B cell (primary cell): ENCODE results near the gene PYCR2. TPM values are rescaled to one million over a fixed set of nuclear protein-coding genes. Genes with fewer than 3 reads are reported as not detected.

Experiments
- ATAC-seq: fragments of 200-7000 bp; cut with Tn5 transposase; one replicate; pipeline ENCODE4 v1.10.0; 2021; ENCODE audit warnings: low read depth, mild to moderate bottlenecking, moderate number of reproducible peaks, moderate library complexity
- CTCF ChIA-PET: fragments of 350-600 bp; sonication (Branson Sonifier 250); formaldehyde crosslinking; loops from one replicate; lab custom pipeline; 2021; ENCODE audit warnings: antibody characterized with exemption, inconsistent platforms; lab: Charles Lee
- POLR2A ChIA-PET: fragments of 350-600 bp; sonication (Branson Sonifier 250); formaldehyde crosslinking; loops from one replicate; lab custom pipeline; 2021; ENCODE audit warnings: antibody characterized with exemption; lab: Charles Lee
- DNase-seq: peaks from one replicate; pipeline ENCODE4 v3.0.0; 2013
- H2AFZ ChIP-seq: 2 replicates; pipeline ENCODE4 v1.6.1; 2012; ENCODE audit warnings: mild to moderate bottlenecking, low read depth, low read length; ENCODE audit not compliant: insufficient read depth, poor library complexity, severe bottlenecking
- H3K27ac ChIP-seq, 2 donors: 1 replicate in 1 of 2; 2 replicates in 1 of 2; pipeline ENCODE4 v1.5.1; 2012 to 2013; ENCODE audit warnings: low read length in 2 of 2, mild to moderate bottlenecking in 2 of 2, moderate library complexity in 1 of 2
- H3K27me3 ChIP-seq, 4 experiments: fragments of 200-600 bp in 1 of 4; sonication (generic) in 1 of 4; replicated peaks in 1 of 4; 1 replicate in 2 of 4; 2 replicates in 2 of 4; pipeline versions ENCODE4 v1.6.1 to v1.7.0; 2013 to 2016; ENCODE audit warnings: low read length in 3 of 4, mild to moderate bottlenecking in 2 of 4, mixed read lengths in 1 of 4, moderate library complexity in 1 of 4; ENCODE audit not compliant: insufficient read depth in 4 of 4, control insufficient read depth in 3 of 4; ENCODE audit errors: control extremely low read depth in 1 of 4
- H3K36me3 ChIP-seq, 2 experiments: replicated peaks in 1 of 2; 1 replicate in 1 of 2; 2 replicates in 1 of 2; pipeline versions ENCODE4 v1.6.1 to v1.7.1; 2013; ENCODE audit warnings: low read length in 1 of 2; ENCODE audit not compliant: insufficient read depth in 2 of 2, control insufficient read depth in 1 of 2; ENCODE audit errors: control extremely low read depth in 1 of 2, extremely low read depth in 1 of 2
- H3K4me1 ChIP-seq, 2 donors: fragments of 200-600 bp in 1 of 2; sonication (generic) in 1 of 2; 1 replicate in 1 of 2; 2 replicates in 1 of 2; pipeline versions ENCODE4 v1.5.1 to v1.6.1; 2013 to 2017; ENCODE audit warnings: low read length in 2 of 2; ENCODE audit not compliant: control insufficient read depth in 2 of 2, insufficient read depth in 2 of 2
- H3K4me2 ChIP-seq: replicated peaks from 2 replicates; pipeline ENCODE3; 2012; ENCODE audit warnings: mild to moderate bottlenecking, low read depth, low read length; ENCODE audit not compliant: poor library complexity, severe bottlenecking
- H3K4me3 ChIP-seq, 5 experiments: fragments of 200-600 bp in 1 of 5; sonication (generic) in 1 of 5; 1 replicate in 3 of 5; 2 replicates in 2 of 5; pipeline versions ENCODE4 v1.5.1 to v1.7.0; 2011 to 2016; ENCODE audit warnings: low read length in 4 of 5, mild to moderate bottlenecking in 4 of 5, low read depth in 2 of 5, control low read depth in 1 of 5, moderate library complexity in 1 of 5; ENCODE audit not compliant: insufficient read depth in 1 of 5; ENCODE audit errors: control extremely low read depth in 1 of 5, extremely low read depth in 1 of 5
- H3K79me2 ChIP-seq: fragments of 200-600 bp; sonication (generic); one replicate; pipeline ENCODE4 v1.6.0; 2016; ENCODE audit warnings: low read length; ENCODE audit not compliant: control insufficient read depth, insufficient read depth
- H3K9ac ChIP-seq: fragments of 200-600 bp; sonication (generic); 2 replicates; pipeline ENCODE4 v1.6.1; 2017; ENCODE audit warnings: mild to moderate bottlenecking, low read length, moderate library complexity
- H3K9me3 ChIP-seq, 3 donors: one replicate each; pipeline versions ENCODE4 v1.6.1 to v1.7.1; 2013; ENCODE audit warnings: low read length in 2 of 3; ENCODE audit not compliant: control insufficient read depth in 2 of 3, insufficient read depth in 1 of 3; ENCODE audit errors: control extremely low read depth in 1 of 3
- H4K20me1 ChIP-seq: 2 replicates; pipeline ENCODE4 v1.6.0; 2012; ENCODE audit warnings: mild to moderate bottlenecking, low read length; ENCODE audit not compliant: insufficient read depth, control insufficient read depth, poor library complexity, severe bottlenecking
- H3K27ac Mint-ChIP-seq: one replicate; pipeline ENCODE4 v1.8.0; 2021; ENCODE audit warnings: mixed read lengths
- H3K27me3 Mint-ChIP-seq: one replicate; pipeline ENCODE4 v1.8.0; 2021; ENCODE audit warnings: mixed read lengths
- H3K4me1 Mint-ChIP-seq: one replicate; pipeline ENCODE4 v1.8.0; 2021; ENCODE audit warnings: mixed read lengths
- H3K4me3 Mint-ChIP-seq: one replicate; pipeline ENCODE4 v1.8.0; 2021; ENCODE audit warnings: mixed read lengths
- H3K9me3 Mint-ChIP-seq: one replicate; pipeline ENCODE4 v1.8.0; 2022; ENCODE audit warnings: mixed read lengths; ENCODE audit not compliant: insufficient read depth
- EZH2 ChIP-seq: IDR thresholded peaks from 2 replicates; pipeline ENCODE4 v1.6.1; 2012; ENCODE audit warnings: borderline replicate concordance, low read depth, mild to moderate bottlenecking, moderate library complexity, low read length; ENCODE audit not compliant: insufficient read depth, poor library complexity, severe bottlenecking
- WGBS: methylation state at CpG from one replicate; pipeline ENCODE4 v1.1.5; 2013; ENCODE audit warnings: missing lambda C conversion rate; ENCODE audit not compliant: insufficient coverage; 5-methylcytosine and 5-hydroxymethylcytosine counted together
- intact Hi-C: fragments of 100-400 bp; cut with micrococcal nuclease; formaldehyde crosslinking; loops from one replicate; pipeline ENCODE4 v1.10.0; 2022
- polyA plus RNA-seq: library from polyadenylated mRNA; depleted of rRNA; stranded (reverse); fragments of >200 nt; gene quantifications from 2 replicates; pipeline ENCODE4 v1.2.3, GENCODE V29; 2012
- total RNA-seq, 2 donors: library from RNA; stranded (reverse); fragments of 120-200 nt in 1 of 2; gene quantifications; 1 replicate in 1 of 2; 2 replicates in 1 of 2; pipeline versions ENCODE4 v1.2.3 to v1.2.4, GENCODE V29; 2013 to 2022
- TF ChIP-seq, protein P1 (sequence below): fragments of 200-600 bp; IDR thresholded peaks from one replicate; pipeline ENCODE4 v1.8.0; 2022; ENCODE audit warnings: antibody characterized with exemption, mild to moderate bottlenecking

The PYCR2 gene
- total and polyA plus RNA-seq, 2 donors (not counting 1 experiment from before 2014, with no cell fraction given), result 113 to 134 TPM

DNA sequence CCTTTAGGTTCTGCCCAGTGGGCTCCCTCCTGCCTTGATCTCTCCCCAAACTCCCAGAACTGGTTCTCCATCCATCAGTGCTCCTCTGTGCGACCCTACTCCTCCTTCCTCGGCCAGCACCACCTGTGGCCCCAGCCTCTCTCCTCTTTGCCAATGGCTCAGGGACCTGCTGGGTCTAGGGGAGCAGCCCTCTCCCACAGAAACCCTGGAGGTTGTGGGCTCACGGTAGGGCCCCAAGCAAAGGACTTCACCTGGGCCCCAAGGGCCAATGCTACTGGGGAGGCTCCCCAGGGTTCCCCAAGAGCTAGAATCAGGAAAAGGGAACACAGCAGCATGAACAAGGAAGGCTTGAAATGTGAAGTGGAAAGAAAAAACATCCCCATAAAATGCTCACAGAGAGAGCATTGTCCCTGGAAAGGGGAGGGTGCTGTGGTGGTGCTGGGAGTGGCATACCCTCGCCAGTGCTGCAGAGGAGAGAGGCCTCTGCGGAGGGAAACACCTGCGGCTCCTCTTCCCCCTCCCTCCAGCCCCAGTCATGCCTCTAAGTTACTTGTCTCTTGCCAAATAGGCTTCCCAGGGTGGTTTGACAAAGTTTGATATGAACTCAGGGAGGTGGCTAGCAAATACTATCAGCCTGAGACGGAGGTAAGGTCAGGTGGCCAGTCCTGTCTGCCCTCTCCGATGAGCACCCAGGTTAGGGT lies 44.4 kb downstream of the PYCR2 start:
- Mint-ChIP-seq H3K9me3 (no peaks in the 10 kb centered on the region), H3K4me3 (peak overlapping the region; percentile 96), H3K27ac (peak overlapping the region; percentile 86), H3K4me1 (peaks cover 50% of the 10 kb centered on the region), H3K27me3 (no peaks in the 10 kb centered on the region)
- H3K79me2 ChIP-seq, result peaks cover 79% of the 10 kb centered on the region
- H3K9me3 ChIP-seq, result no peaks in the 10 kb centered on the region
- no peaks in the 10 kb centered on the region for H3K27me3 ChIP-seq
- TF ChIP-seq, protein P1, sequence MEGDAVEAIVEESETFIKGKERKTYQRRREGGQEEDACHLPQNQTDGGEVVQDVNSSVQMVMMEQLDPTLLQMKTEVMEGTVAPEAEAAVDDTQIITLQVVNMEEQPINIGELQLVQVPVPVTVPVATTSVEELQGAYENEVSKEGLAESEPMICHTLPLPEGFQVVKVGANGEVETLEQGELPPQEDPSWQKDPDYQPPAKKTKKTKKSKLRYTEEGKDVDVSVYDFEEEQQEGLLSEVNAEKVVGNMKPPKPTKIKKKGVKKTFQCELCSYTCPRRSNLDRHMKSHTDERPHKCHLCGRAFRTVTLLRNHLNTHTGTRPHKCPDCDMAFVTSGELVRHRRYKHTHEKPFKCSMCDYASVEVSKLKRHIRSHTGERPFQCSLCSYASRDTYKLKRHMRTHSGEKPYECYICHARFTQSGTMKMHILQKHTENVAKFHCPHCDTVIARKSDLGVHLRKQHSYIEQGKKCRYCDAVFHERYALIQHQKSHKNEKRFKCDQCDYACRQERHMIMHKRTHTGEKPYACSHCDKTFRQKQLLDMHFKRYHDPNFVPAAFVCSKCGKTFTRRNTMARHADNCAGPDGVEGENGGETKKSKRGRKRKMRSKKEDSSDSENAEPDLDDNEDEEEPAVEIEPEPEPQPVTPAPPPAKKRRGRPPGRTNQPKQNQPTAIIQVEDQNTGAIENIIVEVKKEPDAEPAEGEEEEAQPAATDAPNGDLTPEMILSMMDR, result no peak
- TF ChIP-seq EZH2, result no peak
- ATAC-seq (peak; percentile 42), DNase-seq (peak; percentile 27)
- ChIA-PET POLR2A (interaction anchor here (0.7 to 2.8 kb wide), 3 partner anchors 27 to 412 kb away, joined by 3 to 6 read pairs (median 5); partner anchors contain the start of gene SRP9), CTCF (interaction anchor here (1.4 to 5.7 kb wide), 6 partner anchors 12 to 102 kb away, joined by 3 to 59 read pairs (median 34); partner anchors contain the start of gene SRP9)
- intact Hi-C loops, result loop anchor here (5.0 kb wide), 1 partner anchor 43 kb away; the partner anchor contains the start of gene PYCR2
- H3K4me3 ChIP-seq, result peak overlapping the region in 4 of 5 experiments; percentile 28 to 99 (median 98)
- H3K4me2 ChIP-seq, result peak overlapping the region; percentile 88
- no peak overlapping the region for H2AFZ ChIP-seq
- peak overlapping the region in 1 of 2 donors; percentile 74 for H3K27ac ChIP-seq
- WGBS, result 34% methylated on average over 5 of the region's 8 CpGs
- H3K4me1 ChIP-seq, result peaks cover 30 to 42% of the 10 kb centered on the region in 2 donors
- H3K36me3 ChIP-seq, result peaks cover 0 to 36% of the 10 kb centered on the region in 2 experiments
- H3K9ac ChIP-seq, result peak overlapping the region; percentile 88
- peaks cover 55% of the 10 kb centered on the region for H4K20me1 ChIP-seq

- Mint-ChIP-seq H3K4me1 (peaks cover 45% of the 10 kb centered on the region), H3K27me3 (no peaks in the 10 kb centered on the region), H3K9me3 (no peaks in the 10 kb centered on the region), H3K4me3 (no peak overlapping the region), H3K27ac (peak overlapping the region; percentile 65)
- Histone ChIP-seq H3K79me2 (peaks cover 74% of the 10 kb centered on the region), H3K36me3 (peaks cover 0 to 49% of the 10 kb centered on the region in 2 experiments), H3K4me3 (no peak overlapping the region), H4K20me1 (peaks cover 68% of the 10 kb centered on the region), H2AFZ (no peak overlapping the region), H3K9me3 (no peaks in the 10 kb centered on the region), H3K27me3 (no peaks in the 10 kb centered on the region), H3K4me2 (peak overlapping the region; percentile 88), H3K27ac (peak overlapping the region; percentile 18 to 74), H3K9ac (no peak overlapping the region), H3K4me1 (peaks cover 30 to 37% of the 10 kb centered on the region in 2 donors)
- CTCF ChIA-PET, result interaction anchor here (0.8 to 4.2 kb wide), 5 partner anchors 18 to 404 kb away, joined by 3 to 35 read pairs (median 4); no protein-coding TSS in a partner anchor
- intact Hi-C loops, result no loop called here
- TF ChIP-seq, protein P1, result no peak
- no peak for TF ChIP-seq EZH2
- ATAC-seq (no peak), DNase-seq (no peak)
- WGBS, result 84% methylated on average over 3 of the region's 4 CpGs
- POLR2A ChIA-PET, result interaction anchor here (0.7 kb wide), 1 partner anchor 411 kb away, joined by 6 read pairs; no protein-coding TSS in a partner anchor
Measured at GRCh38 chr1:225878282-225878681, 45.8 kb downstream of the PYCR2 start.
